HepG2 (cell line): ENCODE measurements around the gene NOXO1. TPM values are rescaled to one million over a fixed set of nuclear protein-coding genes. Genes with fewer than 3 reads are reported as not detected.

Experiments used
- CEBPG ChIP-seq: IDR thresholded peaks from 2 replicates; pipeline ENCODE4 v1.6.1; 2016
- HNF4G ChIP-seq, 2 experiments: sonication (generic) in 1 of 2; formaldehyde crosslinking in 1 of 2; IDR thresholded peaks; 2 replicates each; pipeline versions ENCODE4 v1.4.0 to v1.6.1; 2011 to 2020; ENCODE audit warnings: borderline replicate concordance in 2 of 2, low read depth in 2 of 2, mild to moderate bottlenecking in 2 of 2, low read length in 1 of 2, missing genetic modification reagents in 1 of 2, moderate library complexity in 1 of 2
- HOMEZ ChIP-seq: IDR thresholded peaks from 2 replicates; pipeline ENCODE4 v1.6.1; 2016; ENCODE audit warnings: low read depth
- NPAS2 ChIP-seq: sonication (generic); formaldehyde crosslinking; IDR thresholded peaks from 2 replicates; pipeline ENCODE4 v1.8.0; 2022; ENCODE audit warnings: mild to moderate bottlenecking, missing genetic modification reagents, borderline replicate concordance
- POLR2G ChIP-seq: fragments of 200-400 bp; formaldehyde crosslinking; IDR thresholded peaks from 2 replicates; pipeline ENCODE4 v1.6.1; 2018; ENCODE audit warnings: mild to moderate bottlenecking, low read depth, low read length, moderate library complexity
- SKI ChIP-seq: fragments of 450-650 bp; IDR thresholded peaks from one replicate; pipeline ENCODE4 v1.6.1; 2018; ENCODE audit warnings: mild to moderate bottlenecking; ENCODE audit not compliant: partially characterized antibody
- SOX5 ChIP-seq: IDR thresholded peaks from 2 replicates; pipeline ENCODE4 v1.6.1; 2016; ENCODE audit warnings: borderline replicate concordance
- SP4 ChIP-seq: sonication (generic); formaldehyde crosslinking; IDR thresholded peaks from 2 replicates; pipeline ENCODE4 v1.8.1; 2023; ENCODE audit warnings: mild to moderate bottlenecking, missing genetic modification reagents
- TBX2 ChIP-seq: sonication (generic); formaldehyde crosslinking; IDR thresholded peaks from 2 replicates; pipeline ENCODE4 v1.5.0; 2020; ENCODE audit warnings: missing genetic modification reagents, mild to moderate bottlenecking, borderline replicate concordance
- TFDP1 ChIP-seq: IDR thresholded peaks from 2 replicates; pipeline ENCODE4 v1.6.1; 2016; ENCODE audit warnings: missing compliant biosample characterization, missing genetic modification reagents, borderline replicate concordance
- TIGD3 ChIP-seq: sonication (generic); formaldehyde crosslinking; IDR thresholded peaks from 2 replicates; pipeline ENCODE4 v1.5.1; 2020; ENCODE audit warnings: mild to moderate bottlenecking, missing genetic modification reagents, borderline replicate concordance
- TOPORS ChIP-seq: sonication (generic); formaldehyde crosslinking; IDR thresholded peaks from 2 replicates; pipeline ENCODE4 v1.8.0; 2023; ENCODE audit warnings: mild to moderate bottlenecking, missing genetic modification reagents
- ZNF264 ChIP-seq: sonication (generic); formaldehyde crosslinking; IDR thresholded peaks from 2 replicates; pipeline ENCODE4 v1.4.0; 2020; ENCODE audit warnings: missing genetic modification reagents
- ZNF484 ChIP-seq: sonication (generic); formaldehyde crosslinking; IDR thresholded peaks from 2 replicates; pipeline ENCODE4 v1.5.1; 2020; ENCODE audit warnings: mild to moderate bottlenecking, low read depth, missing genetic modification reagents, borderline replicate concordance
- ZNF501 ChIP-seq: sonication (generic); formaldehyde crosslinking; IDR thresholded peaks from 2 replicates; pipeline ENCODE4 v1.5.1; 2020; ENCODE audit warnings: mild to moderate bottlenecking, moderate library complexity, missing genetic modification reagents
- ZNF574 ChIP-seq: sonication (generic); formaldehyde crosslinking; IDR thresholded peaks from 2 replicates; pipeline ENCODE4 v1.4.0; 2020; ENCODE audit warnings: missing genetic modification reagents
- ZNF670 ChIP-seq: sonication (generic); formaldehyde crosslinking; IDR thresholded peaks from 2 replicates; pipeline ENCODE4 v1.8.0; 2022; ENCODE audit warnings: mild to moderate bottlenecking, missing genetic modification reagents, borderline replicate concordance
- ZNF747 ChIP-seq: sonication (generic); formaldehyde crosslinking; IDR thresholded peaks from 2 replicates; pipeline ENCODE4 v1.8.1; 2023; ENCODE audit warnings: missing genetic modification reagents, mild to moderate bottlenecking, borderline replicate concordance
- ZNF800 ChIP-seq: sonication (generic); formaldehyde crosslinking; IDR thresholded peaks from 2 replicates; pipeline ENCODE4 v1.4.0; 2020; ENCODE audit warnings: missing genetic modification reagents
- polyA plus RNA-seq, 8 experiments: library from polyadenylated mRNA; depleted of rRNA in 3 of 8; stranded (reverse) in 7 of 8; unstranded in 1 of 8; fragments of >200 nt; fragmentation: Illumina TruSeq in 4 of 8; extraction: Trizol in 4 of 8; gene quantifications; 2 replicates each; pipeline versions ENCODE4 v1.2.1 to v1.2.3, GENCODE V29; 2011 to 2016; ENCODE audit warnings: low read depth in 4 of 8, missing spikeins in 1 of 8, mixed read lengths in 1 of 8; ENCODE audit not compliant: insufficient read depth in 1 of 8
- total RNA-seq, 5 experiments: library from RNA; depleted of rRNA; stranded (reverse); fragments of >200 nt; fragmentation: Illumina TruSeq; extraction: Trizol; gene quantifications; 2 replicates each; pipeline ENCODE4 v1.2.3, GENCODE V29; 2016; ENCODE audit warnings: low read depth in 1 of 5

The NOXO1 gene
- total and polyA plus RNA-seq, 2 of the 13 experiments (the other 11 are each of a cell fraction or from before 2014, with no cell fraction given) = 0.69 to 1.4 TPM

- TF ChIP-seq ZNF574 (CRISPR knock-in tag) (peak; percentile 98), ZNF800 (peak; percentile 87), SOX5 (CRISPR knock-in tag) (peak; percentile 22; the same call in 1 of the 2 replicates), CEBPG (CRISPR knock-in tag) (0 out of 2 replicates have a peak, but pooled peaks have one; percentile 13), HOMEZ (peak; percentile 19; the same call in 1 of the 2 replicates), HNF4G (IDR thresholded peaks at IDR 0.05; ENCODE audit: borderline replicate concordance, low read depth, low read length) (no peak), HNF4G (CRISPR knock-in tag; IDR thresholded peaks at IDR 0.05; ENCODE audit: borderline replicate concordance, low read depth) (peak; percentile 63; the same call in 1 of the 2 replicates), TFDP1 (CRISPR knock-in tag) (peak; percentile 52; the same call in 1 of the 2 replicates), ZNF747 (peak; percentile 85; the same call in 1 of the 2 replicates), TIGD3 (CRISPR knock-in tag) (0 out of 2 replicates have a peak, but pooled peaks have one; percentile 31), TOPORS (peak; percentile 59; the same call in 1 of the 2 replicates), SP4 (CRISPR knock-in tag) (peak; percentile 82), POLR2G (peak; percentile 98), TBX2 (peak; percentile 78), SKI (peak; percentile 48), ZNF670 (CRISPR knock-in tag) (peak; percentile 61; the same call in 1 of the 2 replicates), ZNF264 (peak; percentile 52; the same call in 1 of the 2 replicates), NPAS2 (CRISPR knock-in tag) (no peak), ZNF501 (CRISPR knock-in tag) (peak; percentile 85), ZNF484 (CRISPR knock-in tag) (no peak)
Measured at GRCh38 chr16:1959269-1960039, 21.8 kb downstream of the NOXO1 start, which contains the start of gene NDUFB10 (continued).
